Activated CD8-positive, alpha-beta T cell treated with anti-CD3 and anti-CD28 coated beads for 36 hours (primary cell): ENCODE measurements around the gene AP3B1. TPM values are rescaled to one million over a fixed set of nuclear protein-coding genes. Genes with fewer than 3 reads are reported as not detected.

Source experiments
- ATAC-seq: fragments of 200-7000 bp; cut with Tn5 transposase; one replicate; pipeline ENCODE4 v1.10.0; 2021; ENCODE audit warnings: mild to moderate bottlenecking, moderate library complexity
- CTCF ChIA-PET: fragments of 350-600 bp; sonication (Branson Sonifier 250); formaldehyde crosslinking; loops from one replicate; lab custom pipeline; 2021; ENCODE audit warnings: antibody characterized with exemption; lab: Charles Lee
- POLR2A ChIA-PET: fragments of 350-600 bp; sonication (Branson Sonifier 250); formaldehyde crosslinking; loops from one replicate; lab custom pipeline; 2021; ENCODE audit warnings: antibody characterized with exemption; lab: Charles Lee
- DNase-seq: peaks from one replicate; pipeline ENCODE4 v3.0.0-alpha.2; 2020
- H3K27ac Mint-ChIP-seq: one replicate; pipeline ENCODE4 v1.8.0; 2021; ENCODE audit warnings: mild to moderate bottlenecking, mixed read lengths
- H3K27me3 Mint-ChIP-seq: one replicate; pipeline ENCODE4 v1.8.0; 2021; ENCODE audit warnings: mixed read lengths
- H3K36me3 Mint-ChIP-seq: one replicate; pipeline ENCODE4 v1.8.0; 2021; ENCODE audit warnings: low read depth, mixed read lengths
- H3K4me1 Mint-ChIP-seq: one replicate; pipeline ENCODE4 v1.8.0; 2021; ENCODE audit warnings: low read depth, mixed read lengths
- H3K4me3 Mint-ChIP-seq: one replicate; pipeline ENCODE4 v1.8.0; 2021; ENCODE audit warnings: mild to moderate bottlenecking, moderate library complexity, mixed read lengths
- H3K9me3 Mint-ChIP-seq: one replicate; pipeline ENCODE4 v1.8.0; 2021; ENCODE audit warnings: mixed read lengths
- CTCF ChIP-seq: fragments of 200-600 bp; IDR thresholded peaks from one replicate; pipeline ENCODE4 v1.8.0; 2022; ENCODE audit warnings: antibody characterized with exemption, mild to moderate bottlenecking
- intact Hi-C: fragments of 100-400 bp; cut with micrococcal nuclease; formaldehyde crosslinking; loops from one replicate; pipeline ENCODE4 v1.10.0; 2022
- total RNA-seq, 2 experiments: library from RNA; stranded (reverse); gene quantifications; one replicate each; pipeline ENCODE4 v1.2.3, GENCODE V29; 2021

The AP3B1 gene
- total RNA-seq, 2 experiments from 2014 or later, result 33.0 to 34.4 TPM

GRCh38 chr5:78326930-78327329 is 32.4 kb upstream of the AP3B1 start:
- intact Hi-C loops, result no loop called here
- Mint-ChIP-seq H3K9me3 (no peaks in the 10 kb centered on the region), H3K36me3 (no peaks in the 10 kb centered on the region), H3K4me1 (no peaks in the 10 kb centered on the region), H3K4me3 (no peak overlapping the region), H3K27ac (no peak overlapping the region), H3K27me3 (peaks cover 10% of the 10 kb centered on the region)
- no peak for TF ChIP-seq CTCF
- POLR2A ChIA-PET, result no interaction called here
- ATAC-seq (no peak), DNase-seq (no peak)
- CTCF ChIA-PET, result no interaction called here

- H3K4me3 Mint-ChIP-seq, result no peak overlapping the region
- no peaks in the 10 kb centered on the region for H3K9me3 Mint-ChIP-seq
- no peak for TF ChIP-seq CTCF
- intact Hi-C loops, result no loop called here
- ATAC-seq (no peak), DNase-seq (no peak)
- no peaks in the 10 kb centered on the region for H3K4me1 Mint-ChIP-seq
- H3K27ac Mint-ChIP-seq, result no peak overlapping the region
- peaks cover 6% of the 10 kb centered on the region for H3K27me3 Mint-ChIP-seq
- ChIA-PET POLR2A (no interaction called here), CTCF (no interaction called here)
- H3K36me3 Mint-ChIP-seq, result no peaks in the 10 kb centered on the region
Observed at GRCh38 chr5:78323241-78323640, 28.7 kb upstream of the AP3B1 start.

- H3K4me1 Mint-ChIP-seq, result no peaks in the 10 kb centered on the region
Observed at GRCh38 chr5:78320401-78320800, 25.9 kb upstream of the AP3B1 start.

GRCh38 chr5:78318337-78318736 is 23.8 kb upstream of the AP3B1 start:
- Mint-ChIP-seq H3K27me3 (peaks cover 2% of the 10 kb centered on the region), H3K9me3 (no peaks in the 10 kb centered on the region), H3K4me3 (no peak overlapping the region), H3K27ac (no peak overlapping the region), H3K4me1 (no peaks in the 10 kb centered on the region), H3K36me3 (no peaks in the 10 kb centered on the region)
- DNase-seq (no peak), ATAC-seq (no peak)
- no peak for TF ChIP-seq CTCF
- CTCF ChIA-PET, result interaction anchor here (1.3 kb wide), 1 partner anchor 19 kb away, joined by 3 read pairs; no protein-coding TSS in a partner anchor
- intact Hi-C loops, result no loop called here
- POLR2A ChIA-PET, result no interaction called here

More at GRCh38 chr5:78320401-78320800, 25.9 kb upstream of the AP3B1 start:
- POLR2A ChIA-PET, result interaction anchor here (1.3 kb wide), 1 partner anchor 40 kb away, joined by 4 read pairs; the partner anchor contains the start of gene SCAMP1
- H3K36me3 Mint-ChIP-seq, result no peaks in the 10 kb centered on the region
- DNase-seq (no peak), ATAC-seq (no peak)
- no peaks in the 10 kb centered on the region for H3K9me3 Mint-ChIP-seq
- H3K27ac Mint-ChIP-seq, result no peak overlapping the region
- CTCF ChIA-PET, result interaction anchor here (1.4 to 1.8 kb wide), 4 partner anchors 20 to 705 kb away, joined by 3 to 9 read pairs (median 6); no protein-coding TSS in a partner anchor
- intact Hi-C loops, result no loop called here
- peak; percentile 57 for TF ChIP-seq CTCF
- peaks cover 4% of the 10 kb centered on the region for H3K27me3 Mint-ChIP-seq
- H3K4me3 Mint-ChIP-seq, result no peak overlapping the region

GRCh38 chr5:78317515-78317914 is 23.0 kb upstream of the AP3B1 start:
- peaks cover 4% of the 10 kb centered on the region for H3K27me3 Mint-ChIP-seq
- ChIA-PET CTCF (interaction anchor here (1.3 kb wide), 1 partner anchor 19 kb away, joined by 3 read pairs; no protein-coding TSS in a partner anchor), POLR2A (no interaction called here)
- no peaks in the 10 kb centered on the region for H3K4me1 Mint-ChIP-seq
- TF ChIP-seq CTCF, result no peak
- no peak overlapping the region for H3K4me3 Mint-ChIP-seq
- DNase-seq, result no peak
- no peaks in the 10 kb centered on the region for H3K9me3 Mint-ChIP-seq
- no peak overlapping the region for H3K27ac Mint-ChIP-seq
- intact Hi-C loops, result no loop called here
- H3K36me3 Mint-ChIP-seq, result no peaks in the 10 kb centered on the region
- ATAC-seq, result no peak
